ENCODE results near the gene MGST2. TPM values are rescaled to one million over a fixed set of nuclear protein-coding genes. Genes with fewer than 3 reads are reported as not detected.

The MGST2 gene
- polyA plus RNA-seq, 3 donors = 41.7 to 221 (median 153) TPM

GRCh38 chr4:139669890-139670289 lies 4.3 kb downstream of the MGST2 start:
- TF ChIP-seq, protein P1, sequence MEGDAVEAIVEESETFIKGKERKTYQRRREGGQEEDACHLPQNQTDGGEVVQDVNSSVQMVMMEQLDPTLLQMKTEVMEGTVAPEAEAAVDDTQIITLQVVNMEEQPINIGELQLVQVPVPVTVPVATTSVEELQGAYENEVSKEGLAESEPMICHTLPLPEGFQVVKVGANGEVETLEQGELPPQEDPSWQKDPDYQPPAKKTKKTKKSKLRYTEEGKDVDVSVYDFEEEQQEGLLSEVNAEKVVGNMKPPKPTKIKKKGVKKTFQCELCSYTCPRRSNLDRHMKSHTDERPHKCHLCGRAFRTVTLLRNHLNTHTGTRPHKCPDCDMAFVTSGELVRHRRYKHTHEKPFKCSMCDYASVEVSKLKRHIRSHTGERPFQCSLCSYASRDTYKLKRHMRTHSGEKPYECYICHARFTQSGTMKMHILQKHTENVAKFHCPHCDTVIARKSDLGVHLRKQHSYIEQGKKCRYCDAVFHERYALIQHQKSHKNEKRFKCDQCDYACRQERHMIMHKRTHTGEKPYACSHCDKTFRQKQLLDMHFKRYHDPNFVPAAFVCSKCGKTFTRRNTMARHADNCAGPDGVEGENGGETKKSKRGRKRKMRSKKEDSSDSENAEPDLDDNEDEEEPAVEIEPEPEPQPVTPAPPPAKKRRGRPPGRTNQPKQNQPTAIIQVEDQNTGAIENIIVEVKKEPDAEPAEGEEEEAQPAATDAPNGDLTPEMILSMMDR (IDR thresholded peaks at IDR 0.05) = no peak
- H4K20me1 ChIP-seq (ENCODE audit: insufficient read depth, low read length) = no peaks in the 10 kb centered on the region
- no peaks in the 10 kb centered on the region for H3K9me3 ChIP-seq (replicated peaks in 1 of 2; ENCODE audit: control insufficient read depth in 1 of 2, insufficient read depth in 1 of 2, low read length in 2 of 2)
- Mint-ChIP-seq H3K27ac (peak overlapping the region in 3 of 7 donors; percentile 34 to 41 (median 37)), H3K4me3 (no peak overlapping the region), H3K36me3 (peaks cover 10 to 36% of the 10 kb centered on the region in 2 donors), H3K9me3 (no peaks in the 10 kb centered on the region), H3K4me1 (peaks cover 65% of the 10 kb centered on the region), H3K27me3 (ENCODE audit: low read depth in 3 of 3) (peaks cover 0 to 1% (median 0%) of the 10 kb centered on the region in 3 donors)
- WGBS (ENCODE audit: insufficient coverage) = 62% methylated on average over 3 of the region's 6 CpGs
- no peak overlapping the region for H3K4me3 ChIP-seq (replicated peaks in 1 of 3; ENCODE audit: low read depth in 2 of 3, low read length in 3 of 3)
- no peaks in the 10 kb centered on the region for H3K27me3 ChIP-seq (ENCODE audit: control insufficient read depth in 2 of 2, insufficient read depth in 2 of 2, low read length in 2 of 2)
- no peak overlapping the region for H2AFZ ChIP-seq (ENCODE audit: insufficient read depth, low read depth, low read length, poor library complexity, severe bottlenecking)
- intact Hi-C loops (cut with micrococcal nuclease) = loop anchor here (10.0 kb wide), 2 partner anchors 115 to 585 kb away; partner anchors contain the start of gene SETD7 (in 1 of the 2)
- DNase-seq = no peak
- H3K4me1 ChIP-seq (ENCODE audit: control insufficient read depth in 1 of 2, insufficient read depth in 2 of 2, low read length in 2 of 2) = peaks cover 37 to 48% of the 10 kb centered on the region in 2 donors
- H3K36me3 ChIP-seq (replicated peaks in 1 of 2; ENCODE audit: control insufficient read depth in 1 of 2, insufficient read depth in 2 of 2, low read length in 2 of 2) = peaks cover 0 to 16% of the 10 kb centered on the region in 2 donors
- peaks cover 95% of the 10 kb centered on the region for H3K79me2 ChIP-seq (ENCODE audit: insufficient read depth, low read length)
- no peak overlapping the region for H3K27ac ChIP-seq (ENCODE audit: low read depth in 1 of 2, low read length in 2 of 2)
- no peak overlapping the region for H3K4me2 ChIP-seq (replicated peaks; ENCODE audit: extremely low read depth, low read length, poor library complexity, severe bottlenecking)
- H3K9ac ChIP-seq (ENCODE audit: insufficient read depth, low read length, poor library complexity, severe bottlenecking) = no peak overlapping the region

GRCh38 chr4:139670775-139671174 lies 5.2 kb downstream of the MGST2 start:
- H3K4me3 ChIP-seq (replicated peaks in 1 of 3; ENCODE audit: low read depth in 2 of 3, low read length in 3 of 3) = no peak overlapping the region
- no peak overlapping the region for H3K4me2 ChIP-seq (replicated peaks; ENCODE audit: extremely low read depth, low read length, poor library complexity, severe bottlenecking)
- no peaks in the 10 kb centered on the region for H4K20me1 ChIP-seq (ENCODE audit: insufficient read depth, low read length)
- no CpG with 5 or more reads among the region's 3 CpGs for WGBS (ENCODE audit: insufficient coverage)
- Mint-ChIP-seq H3K27me3 (ENCODE audit: low read depth in 3 of 3) (peaks cover 0 to 1% (median 0%) of the 10 kb centered on the region in 3 donors), H3K27ac (peak overlapping the region in 1 of 7 donors; percentile 12), H3K4me3 (no peak overlapping the region), H3K36me3 (peaks cover 10 to 36% of the 10 kb centered on the region in 2 donors), H3K4me1 (peaks cover 68% of the 10 kb centered on the region), H3K9me3 (no peaks in the 10 kb centered on the region)
- H3K79me2 ChIP-seq (ENCODE audit: insufficient read depth, low read length) = peaks cover 87% of the 10 kb centered on the region
- intact Hi-C loops (cut with micrococcal nuclease) = loop anchor here in 1 of 2 donors (10.0 kb wide), 1 partner anchor 584 kb away; no protein-coding TSS in a partner anchor
- no peak overlapping the region for H3K9ac ChIP-seq (ENCODE audit: insufficient read depth, low read length, poor library complexity, severe bottlenecking)
- no peak for DNase-seq
- H3K27me3 ChIP-seq (ENCODE audit: control insufficient read depth in 2 of 2, insufficient read depth in 2 of 2, low read length in 2 of 2) = no peaks in the 10 kb centered on the region
- H3K27ac ChIP-seq (ENCODE audit: low read depth in 1 of 2, low read length in 2 of 2) = no peak overlapping the region
- peaks cover 38 to 50% of the 10 kb centered on the region in 2 donors for H3K4me1 ChIP-seq (ENCODE audit: control insufficient read depth in 1 of 2, insufficient read depth in 2 of 2, low read length in 2 of 2)
- no peak overlapping the region for H2AFZ ChIP-seq (ENCODE audit: insufficient read depth, low read depth, low read length, poor library complexity, severe bottlenecking)
- H3K36me3 ChIP-seq (replicated peaks in 1 of 2; ENCODE audit: control insufficient read depth in 1 of 2, insufficient read depth in 2 of 2, low read length in 2 of 2) = peaks cover 0 to 16% of the 10 kb centered on the region in 2 donors
- TF ChIP-seq, protein P1 (IDR thresholded peaks at IDR 0.05) = no peak
- H3K9me3 ChIP-seq (replicated peaks in 1 of 2; ENCODE audit: control insufficient read depth in 1 of 2, insufficient read depth in 1 of 2, low read length in 2 of 2) = no peaks in the 10 kb centered on the region

Data from CD14-positive monocyte (primary cell).